Neural progenitor cell (in vitro differentiated cells): ENCODE data around the gene AP5Z1.
"Not testable (repeated sequence)": the region's sequence is repeated elsewhere in the genome, so short reads cannot be mapped to it uniquely, and the experiment has no call there.

Experiments used
- CTCF ChIP-seq: fragments of 200-600 bp; sonication (generic); IDR thresholded peaks from 2 replicates; pipeline ENCODE4 v1.5.1; 2017; ENCODE audit warnings: antibody characterized with exemption, mild to moderate bottlenecking
- EZH2 ChIP-seq: fragments of 200-600 bp; sonication (generic); IDR thresholded peaks from 2 replicates; pipeline ENCODE4 v1.6.1; 2017; ENCODE audit warnings: antibody characterized with exemption, mild to moderate bottlenecking, moderate library complexity

DNA sequence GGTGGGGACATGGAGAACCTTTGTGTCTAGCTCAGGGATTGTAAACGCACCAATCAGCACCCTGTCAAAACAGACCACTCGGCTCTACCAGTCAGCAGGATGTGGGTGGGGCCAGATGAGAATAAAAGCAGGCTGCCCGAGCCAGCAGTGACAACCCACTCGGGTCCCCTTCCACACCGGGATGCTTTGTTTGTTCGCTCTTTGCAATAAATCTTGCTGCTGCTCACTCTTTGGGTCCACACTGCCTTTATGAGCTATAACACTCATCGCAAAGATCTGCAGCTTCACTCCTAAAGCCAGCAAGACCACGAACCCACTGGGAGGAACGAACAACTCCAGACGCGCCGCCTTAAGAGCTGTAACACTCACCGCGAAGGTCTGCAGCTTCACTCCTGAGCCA lies 18.7 kb downstream of the AP5Z1 start:
- not testable (repeated sequence) for TF ChIP-seq EZH2, CTCF
